Gastrocnemius medialis (tissue), 4 donors: Measurements from ENCODE around the gene TM4SF1. TPM values are rescaled to one million over a fixed set of nuclear protein-coding genes. Genes with fewer than 3 reads are reported as not detected.
A peak's percentile ranks its signal among the peaks of the same experiment; 100 is the strongest.

Experiments
- ATAC-seq, 2 donors: fragments of 150-250 bp; one replicate each; pipeline ENCODE4 v1.9.1; 2016
- DNase-seq, 2 donors: peaks; one replicate each; pipeline ENCODE4 v3.0.0-alpha.2; 2019
- H3K27ac ChIP-seq, 4 donors: fragments of 200-600 bp; sonication (generic); 1 replicate in 1 of 4; 2 replicates in 3 of 4; pipeline ENCODE4 v1.5.1; 2016 to 2018; ENCODE audit warnings: mild to moderate bottlenecking in 2 of 4, moderate library complexity in 1 of 4
- H3K27me3 ChIP-seq, 3 donors: fragments of 200-600 bp; sonication (generic) in 2 of 3; 1 replicate in 1 of 3; 2 replicates in 2 of 3; pipeline versions ENCODE4 v1.5.1 to v1.6.0; 2016 to 2019; ENCODE audit warnings: mild to moderate bottlenecking in 1 of 3, moderate library complexity in 1 of 3
- H3K36me3 ChIP-seq, 2 donors: fragments of 200-600 bp; sonication (generic) in 1 of 2; one replicate each; pipeline ENCODE4 v1.5.1; 2017 to 2018
- H3K4me1 ChIP-seq, 2 donors: fragments of 200-600 bp; sonication (generic) in 1 of 2; one replicate each; pipeline ENCODE4 v1.5.1; 2016 to 2017; ENCODE audit warnings: mild to moderate bottlenecking in 2 of 2
- H3K4me3 ChIP-seq, 4 donors: fragments of 200-600 bp; sonication (generic) in 3 of 4; 1 replicate in 1 of 4; 2 replicates in 3 of 4; pipeline ENCODE4 v1.5.1; 2016 to 2019; ENCODE audit warnings: mild to moderate bottlenecking in 2 of 4
- H3K9me3 ChIP-seq, 3 donors: fragments of 200-600 bp; sonication (generic) in 2 of 3; 1 replicate in 1 of 3; 2 replicates in 2 of 3; pipeline ENCODE4 v1.5.1; 2016 to 2019
- CTCF ChIP-seq, 5 experiments: fragments of 450-650 bp in 3 of 5; fragments of 200-600 bp in 2 of 5; sonication (generic) in 2 of 5; IDR thresholded peaks in 4 of 5; conservative IDR thresholded peaks in 1 of 5; 1 replicate in 4 of 5; 2 replicates in 1 of 5; pipeline ENCODE4 v1.5.1; 2016 to 2019; ENCODE audit warnings: antibody characterized with exemption in 5 of 5, mild to moderate bottlenecking in 3 of 5, moderate library complexity in 3 of 5
- POLR2A ChIP-seq, 2 donors: fragments of 450-650 bp; IDR thresholded peaks; one replicate each; pipeline ENCODE4 v1.6.1; 2017; ENCODE audit warnings: antibody characterized with exemption in 2 of 2, mild to moderate bottlenecking in 2 of 2, moderate library complexity in 2 of 2
- in situ Hi-C, 4 donors: fragments of 200-750 bp; cut with MboI; loops; one replicate each; pipeline versions ENCODE4 v1.15.0 to v1.8.0; 2017; ENCODE audit warnings: low sequenced_read_pairs in 4 of 4
- intact Hi-C: fragments of 100-400 bp; cut with DNase I; formaldehyde crosslinking; loops from one replicate; pipeline ENCODE4 v1.15.1; 2023; ENCODE audit warnings: low total_unique reads
- total RNA-seq, 4 donors: library from RNA; depleted of rRNA; stranded (reverse); fragments of >200 nt; gene quantifications; one replicate each; pipeline versions ENCODE4 v1.1.0 to v1.2.3, GENCODE V29; 2016

TM4SF1 gene
- total RNA-seq, 4 donors from 2014 or later: 23.0 to 43.8 (median 38.6) TPM

- TF ChIP-seq CTCF (IDR thresholded peaks at IDR 0.05 in 4 of 5, conservative IDR thresholded peaks at IDR 0.05 in 1 of 5) (no peak), POLR2A (IDR thresholded peaks at IDR 0.05) (no peak)
- no peak for DNase-seq
- Histone ChIP-seq H3K36me3 (no peaks in the 10 kb centered on the region), H3K4me1 (peaks cover 3 to 26% of the 10 kb centered on the region in 2 donors), H3K9me3 (no peaks in the 10 kb centered on the region), H3K27ac (peak overlapping the region; percentile 55 to 81 (median 70)), H3K4me3 (peak overlapping the region in 2 of 4 donors; percentile 2 to 54), H3K27me3 (no peaks in the 10 kb centered on the region)
- intact Hi-C loops: no loop called here
- in situ Hi-C loops: no loop called here
- peak in 1 of 2 donors; percentile 42 for ATAC-seq
Measured at GRCh38 chr3:149373235-149374125, 4.0 kb downstream of the TM4SF1 start.

- Histone ChIP-seq H3K36me3 (no peaks in the 10 kb centered on the region), H3K27me3 (no peaks in the 10 kb centered on the region), H3K27ac (peak overlapping the region; percentile 55 to 73 (median 69)), H3K4me1 (peaks cover 3 to 30% of the 10 kb centered on the region in 2 donors), H3K9me3 (no peaks in the 10 kb centered on the region), H3K4me3 (no peak overlapping the region)
- in situ Hi-C loops (no loop called here), intact Hi-C loops (no loop called here)
- DNase-seq: no peak
- ATAC-seq: no peak
- TF ChIP-seq POLR2A (IDR thresholded peaks at IDR 0.05): no peak
- TF ChIP-seq CTCF (IDR thresholded peaks at IDR 0.05 in 4 of 5, conservative IDR thresholded peaks at IDR 0.05 in 1 of 5): no peak
Measured at GRCh38 chr3:149371723-149372114, 5.7 kb downstream of the TM4SF1 start.

GRCh38 chr3:149371001-149371722 lies 6.3 kb downstream of the TM4SF1 start:
- no peak for ATAC-seq
- TF ChIP-seq POLR2A (IDR thresholded peaks at IDR 0.05): no peak
- no peak for TF ChIP-seq CTCF (IDR thresholded peaks at IDR 0.05 in 4 of 5, conservative IDR thresholded peaks at IDR 0.05 in 1 of 5)
- H3K4me1 ChIP-seq: peaks cover 3 to 30% of the 10 kb centered on the region in 2 donors
- H3K9me3 ChIP-seq: no peaks in the 10 kb centered on the region
- no peak overlapping the region for H3K4me3 ChIP-seq
- H3K36me3 ChIP-seq: no peaks in the 10 kb centered on the region
- H3K27me3 ChIP-seq: no peaks in the 10 kb centered on the region
- in situ Hi-C loops (no loop called here), intact Hi-C loops (no loop called here)
- peak overlapping the region; percentile 55 to 73 (median 69) for H3K27ac ChIP-seq
- DNase-seq: no peak

GRCh38 chr3:149369991-149370866 lies 7.2 kb downstream of the TM4SF1 start:
- H3K4me1 ChIP-seq: peaks cover 0 to 30% of the 10 kb centered on the region in 2 donors
- TF ChIP-seq POLR2A (IDR thresholded peaks at IDR 0.05): no peak
- TF ChIP-seq CTCF (IDR thresholded peaks at IDR 0.05 in 4 of 5, conservative IDR thresholded peaks at IDR 0.05 in 1 of 5): no peak
- no peak overlapping the region for H3K4me3 ChIP-seq
- H3K27ac ChIP-seq: peak overlapping the region; percentile 6 to 70 (median 67)
- H3K9me3 ChIP-seq: no peaks in the 10 kb centered on the region
- no peaks in the 10 kb centered on the region for H3K36me3 ChIP-seq
- H3K27me3 ChIP-seq: no peaks in the 10 kb centered on the region
- DNase-seq (no peak), ATAC-seq (no peak)
- in situ Hi-C loops: no loop called here
- intact Hi-C loops: no loop called here
